ENCODE measurements around the gene PIGV.

The PIGV gene

DNA sequence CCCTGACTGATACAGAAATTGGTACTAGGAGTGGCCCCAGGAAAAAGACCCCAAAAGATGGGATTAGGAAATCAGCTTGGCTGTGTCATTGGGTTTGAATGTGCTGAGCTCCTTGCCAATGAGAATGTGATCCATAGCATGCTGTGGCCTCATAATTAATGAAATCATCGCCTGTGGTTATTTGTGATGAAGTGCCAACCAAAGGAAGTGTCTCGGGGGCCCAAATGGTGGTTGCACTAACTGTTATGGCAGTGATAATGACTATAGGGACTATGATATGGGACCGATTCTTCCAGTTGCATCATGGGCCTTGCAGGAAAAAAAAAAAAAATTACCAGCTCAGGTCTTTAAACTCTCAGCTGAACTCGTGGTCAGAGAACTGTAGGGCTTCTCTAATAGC lies 23.3 kb downstream of the PIGV start:
- DNase-seq (ENCODE audit: low read depth), result no peak
- H3K4me3 ChIP-seq (ENCODE audit: low read depth, low read length), result no peak overlapping the region
- TF ChIP-seq, protein P1, sequence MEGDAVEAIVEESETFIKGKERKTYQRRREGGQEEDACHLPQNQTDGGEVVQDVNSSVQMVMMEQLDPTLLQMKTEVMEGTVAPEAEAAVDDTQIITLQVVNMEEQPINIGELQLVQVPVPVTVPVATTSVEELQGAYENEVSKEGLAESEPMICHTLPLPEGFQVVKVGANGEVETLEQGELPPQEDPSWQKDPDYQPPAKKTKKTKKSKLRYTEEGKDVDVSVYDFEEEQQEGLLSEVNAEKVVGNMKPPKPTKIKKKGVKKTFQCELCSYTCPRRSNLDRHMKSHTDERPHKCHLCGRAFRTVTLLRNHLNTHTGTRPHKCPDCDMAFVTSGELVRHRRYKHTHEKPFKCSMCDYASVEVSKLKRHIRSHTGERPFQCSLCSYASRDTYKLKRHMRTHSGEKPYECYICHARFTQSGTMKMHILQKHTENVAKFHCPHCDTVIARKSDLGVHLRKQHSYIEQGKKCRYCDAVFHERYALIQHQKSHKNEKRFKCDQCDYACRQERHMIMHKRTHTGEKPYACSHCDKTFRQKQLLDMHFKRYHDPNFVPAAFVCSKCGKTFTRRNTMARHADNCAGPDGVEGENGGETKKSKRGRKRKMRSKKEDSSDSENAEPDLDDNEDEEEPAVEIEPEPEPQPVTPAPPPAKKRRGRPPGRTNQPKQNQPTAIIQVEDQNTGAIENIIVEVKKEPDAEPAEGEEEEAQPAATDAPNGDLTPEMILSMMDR (IDR thresholded peaks at IDR 0.05; ENCODE audit: low read depth, low read length, missing control alignments), result no peak

DNA sequence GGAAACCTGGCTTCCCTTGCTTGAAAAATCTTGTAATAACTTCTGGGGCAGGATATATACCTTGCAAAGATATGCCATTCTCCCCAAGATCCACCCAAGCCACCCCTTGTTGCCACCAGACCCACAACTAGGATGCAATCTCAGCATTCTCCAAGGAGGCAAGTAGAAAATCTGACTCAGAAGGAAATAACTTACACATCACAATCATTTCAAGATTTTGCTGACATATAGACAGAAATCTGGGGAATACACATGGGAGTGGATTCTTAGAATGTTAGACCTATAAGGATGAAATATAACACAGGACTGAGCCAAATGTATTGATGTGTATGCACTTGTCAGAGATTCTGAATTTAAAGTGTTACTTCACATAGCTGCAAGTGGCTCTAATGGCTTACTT lies 24.0 kb downstream of the PIGV start:
- DNase-seq (ENCODE audit: low read depth), result no peak
- TF ChIP-seq, protein P1 (IDR thresholded peaks at IDR 0.05; ENCODE audit: low read depth, low read length, missing control alignments), result no peak
- H3K4me3 ChIP-seq (ENCODE audit: low read depth, low read length), result no peak overlapping the region

- DNase-seq (ENCODE audit: low read depth), result no peak
- no peak overlapping the region for H3K4me3 ChIP-seq (ENCODE audit: low read depth, low read length)
- TF ChIP-seq, protein P1 (IDR thresholded peaks at IDR 0.05; ENCODE audit: low read depth, low read length, missing control alignments), result no peak
These were observed 26.6 kb downstream of the PIGV start for GRCh38 chr1:26814377-26814776.

GRCh38 chr1:26814893-26815292 lies 27.1 kb downstream of the PIGV start:
- DNase-seq (ENCODE audit: low read depth), result no peak
- no peak overlapping the region for H3K4me3 ChIP-seq (ENCODE audit: low read depth, low read length)
- TF ChIP-seq, protein P1 (IDR thresholded peaks at IDR 0.05; ENCODE audit: low read depth, low read length, missing control alignments), result no peak

- H3K4me3 ChIP-seq (ENCODE audit: low read depth, low read length), result no peak overlapping the region
- TF ChIP-seq, protein P1 (IDR thresholded peaks at IDR 0.05; ENCODE audit: low read depth, low read length, missing control alignments), result peak; percentile 63
- peak; percentile 79 for DNase-seq (ENCODE audit: low read depth)
These were observed 33.1 kb downstream of the PIGV start for GRCh38 chr1:26820784-26821269.

GRCh38 chr1:26822737-26823395 lies 35.1 kb downstream of the PIGV start:
- no peak overlapping the region for H3K4me3 ChIP-seq (ENCODE audit: low read depth, low read length)
- TF ChIP-seq, protein P1 (IDR thresholded peaks at IDR 0.05; ENCODE audit: low read depth, low read length, missing control alignments), result no peak
- DNase-seq (ENCODE audit: low read depth), result no peak

- H3K4me3 ChIP-seq (ENCODE audit: low read depth, low read length), result no peak overlapping the region
- no peak for DNase-seq (ENCODE audit: low read depth)
- TF ChIP-seq, protein P1 (IDR thresholded peaks at IDR 0.05; ENCODE audit: low read depth, low read length, missing control alignments), result no peak
These were observed 37.0 kb downstream of the PIGV start for GRCh38 chr1:26824731-26825130.
